ENCODE measurements around the gene ZRANB3. TPM values are rescaled to one million over a fixed set of nuclear protein-coding genes. Genes with fewer than 3 reads are reported as not detected.
A peak's percentile ranks its signal among the peaks of the same experiment; 100 is the strongest.
"Not testable (repeated sequence)": the region's sequence is repeated elsewhere in the genome, so short reads cannot be mapped to it uniquely, and the experiment has no call there.

ZRANB3 gene
- total and polyA plus RNA-seq, 2 donors from 2014 or later: 3.6 to 6.4 TPM

DNA sequence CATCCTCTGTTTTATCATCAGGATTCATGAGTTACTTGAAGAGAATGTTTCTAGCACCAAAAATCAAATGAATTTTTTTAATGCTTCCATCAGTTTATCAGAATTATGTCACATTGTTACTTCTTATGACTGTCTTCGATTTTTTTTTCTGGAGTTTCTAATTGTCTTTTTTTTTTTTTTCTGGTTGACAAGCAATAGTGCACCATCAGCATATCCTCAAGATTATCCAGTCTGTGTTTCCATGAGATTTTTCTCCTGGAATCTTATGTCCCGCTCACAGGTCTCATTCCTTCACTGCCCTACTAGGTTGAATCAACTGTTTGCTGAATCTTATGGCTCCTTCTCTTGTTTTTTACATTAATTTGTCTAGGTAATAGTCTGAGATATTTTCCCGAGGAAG, 16.3 kb upstream of the ZRANB3 start:
- intact Hi-C loops (cut with DNase I): no loop called here
- Histone ChIP-seq H3K9ac (ENCODE audit: low read length in 3 of 3) (no peak overlapping the region), H3K36me3 (ENCODE audit: control insufficient read depth in 2 of 3, insufficient read depth in 3 of 3, low read length in 3 of 3) (no peaks in the 10 kb centered on the region), H3K9me3 (ENCODE audit: control insufficient read depth in 2 of 3, insufficient read depth in 1 of 3, low read length in 3 of 3) (no peaks in the 10 kb centered on the region), H3K27me3 (ENCODE audit: control insufficient read depth, insufficient read depth, low read length) (no peaks in the 10 kb centered on the region), H3K4me3 (ENCODE audit: low read length in 3 of 3) (no peak overlapping the region), H3K4me1 (ENCODE audit: control insufficient read depth in 2 of 3, insufficient read depth in 2 of 3, low read depth in 1 of 3, low read length in 3 of 3) (no peaks in the 10 kb centered on the region), H3K27ac (ENCODE audit: low read depth in 2 of 2, low read length in 2 of 2) (no peak overlapping the region)
- TF ChIP-seq, protein P1, sequence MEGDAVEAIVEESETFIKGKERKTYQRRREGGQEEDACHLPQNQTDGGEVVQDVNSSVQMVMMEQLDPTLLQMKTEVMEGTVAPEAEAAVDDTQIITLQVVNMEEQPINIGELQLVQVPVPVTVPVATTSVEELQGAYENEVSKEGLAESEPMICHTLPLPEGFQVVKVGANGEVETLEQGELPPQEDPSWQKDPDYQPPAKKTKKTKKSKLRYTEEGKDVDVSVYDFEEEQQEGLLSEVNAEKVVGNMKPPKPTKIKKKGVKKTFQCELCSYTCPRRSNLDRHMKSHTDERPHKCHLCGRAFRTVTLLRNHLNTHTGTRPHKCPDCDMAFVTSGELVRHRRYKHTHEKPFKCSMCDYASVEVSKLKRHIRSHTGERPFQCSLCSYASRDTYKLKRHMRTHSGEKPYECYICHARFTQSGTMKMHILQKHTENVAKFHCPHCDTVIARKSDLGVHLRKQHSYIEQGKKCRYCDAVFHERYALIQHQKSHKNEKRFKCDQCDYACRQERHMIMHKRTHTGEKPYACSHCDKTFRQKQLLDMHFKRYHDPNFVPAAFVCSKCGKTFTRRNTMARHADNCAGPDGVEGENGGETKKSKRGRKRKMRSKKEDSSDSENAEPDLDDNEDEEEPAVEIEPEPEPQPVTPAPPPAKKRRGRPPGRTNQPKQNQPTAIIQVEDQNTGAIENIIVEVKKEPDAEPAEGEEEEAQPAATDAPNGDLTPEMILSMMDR (IDR thresholded peaks at IDR 0.05; ENCODE audit: borderline replicate concordance, extremely low read depth, insufficient read depth): no peak
- DNase-seq: no peak
- FAIRE-seq: no peak

DNA sequence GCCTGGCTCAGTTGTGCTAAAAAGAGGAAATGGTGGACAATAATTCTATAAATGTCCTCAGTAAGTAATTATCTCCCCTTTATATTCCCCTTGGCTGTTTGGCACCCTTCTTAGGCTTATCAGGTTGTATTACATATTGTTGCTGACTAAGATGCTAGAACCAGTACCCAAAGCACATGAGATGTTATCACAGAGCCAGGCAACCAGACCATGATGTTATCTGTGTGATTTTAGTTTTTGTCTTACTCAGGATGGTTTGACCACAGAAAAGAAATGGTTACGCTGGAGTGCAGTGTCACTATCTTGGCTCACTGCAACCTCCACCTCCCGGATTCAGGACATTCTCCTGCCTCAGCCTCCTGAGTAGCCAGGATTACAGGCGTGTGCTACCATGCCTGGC, 15.4 kb upstream of the ZRANB3 start:
- TF ChIP-seq, protein P1 (IDR thresholded peaks at IDR 0.05; ENCODE audit: borderline replicate concordance, extremely low read depth, insufficient read depth): no peak
- H3K4me3 ChIP-seq (ENCODE audit: low read length in 3 of 3): no peak overlapping the region
- no peak for FAIRE-seq
- DNase-seq: no peak
- H3K36me3 ChIP-seq (ENCODE audit: control insufficient read depth in 2 of 3, insufficient read depth in 3 of 3, low read length in 3 of 3): no peaks in the 10 kb centered on the region
- H3K4me1 ChIP-seq (ENCODE audit: control insufficient read depth in 2 of 3, insufficient read depth in 2 of 3, low read depth in 1 of 3, low read length in 3 of 3): no peaks in the 10 kb centered on the region
- no peaks in the 10 kb centered on the region for H3K9me3 ChIP-seq (ENCODE audit: control insufficient read depth in 2 of 3, insufficient read depth in 1 of 3, low read length in 3 of 3)
- no peak overlapping the region for H3K27ac ChIP-seq (ENCODE audit: low read depth in 2 of 2, low read length in 2 of 2)
- intact Hi-C loops (cut with DNase I): no loop called here
- H3K9ac ChIP-seq (ENCODE audit: low read length in 3 of 3): no peak overlapping the region
- no peaks in the 10 kb centered on the region for H3K27me3 ChIP-seq (ENCODE audit: control insufficient read depth, insufficient read depth, low read length)

DNA sequence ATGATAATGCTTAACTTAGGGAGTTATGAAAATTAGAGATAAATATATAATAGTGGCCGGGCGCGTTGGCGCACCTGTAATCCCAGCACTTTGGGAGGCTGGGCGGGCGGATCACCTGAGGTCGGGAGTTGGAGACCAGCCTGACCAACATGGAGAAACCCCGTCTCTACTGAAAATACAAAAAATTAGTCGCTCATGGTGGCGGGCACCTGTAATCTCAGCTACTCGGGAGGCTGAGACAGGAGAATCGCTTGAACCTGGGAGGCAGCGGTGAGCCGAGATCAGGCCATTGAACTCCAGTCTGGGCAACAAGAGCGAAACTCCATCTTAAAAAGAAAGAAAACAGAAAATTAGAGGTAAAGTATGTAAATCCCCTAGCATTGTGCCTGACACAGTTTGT, 2.5 kb upstream of the ZRANB3 start:
- FAIRE-seq; H3K9me3 ChIP-seq (ENCODE audit: control insufficient read depth in 2 of 3, insufficient read depth in 1 of 3, low read length in 3 of 3); DNase-seq; intact Hi-C loops (cut with DNase I); H3K4me1 ChIP-seq (ENCODE audit: control insufficient read depth in 2 of 3, insufficient read depth in 2 of 3, low read depth in 1 of 3, low read length in 3 of 3); H3K4me3 ChIP-seq (ENCODE audit: low read length in 3 of 3); H3K27ac ChIP-seq (ENCODE audit: low read depth in 2 of 2, low read length in 2 of 2); H3K9ac ChIP-seq (ENCODE audit: low read length in 3 of 3); H3K27me3 ChIP-seq (ENCODE audit: control insufficient read depth, insufficient read depth, low read length); H3K36me3 ChIP-seq (ENCODE audit: control insufficient read depth in 2 of 3, insufficient read depth in 3 of 3, low read length in 3 of 3): not testable (repeated sequence)

DNA sequence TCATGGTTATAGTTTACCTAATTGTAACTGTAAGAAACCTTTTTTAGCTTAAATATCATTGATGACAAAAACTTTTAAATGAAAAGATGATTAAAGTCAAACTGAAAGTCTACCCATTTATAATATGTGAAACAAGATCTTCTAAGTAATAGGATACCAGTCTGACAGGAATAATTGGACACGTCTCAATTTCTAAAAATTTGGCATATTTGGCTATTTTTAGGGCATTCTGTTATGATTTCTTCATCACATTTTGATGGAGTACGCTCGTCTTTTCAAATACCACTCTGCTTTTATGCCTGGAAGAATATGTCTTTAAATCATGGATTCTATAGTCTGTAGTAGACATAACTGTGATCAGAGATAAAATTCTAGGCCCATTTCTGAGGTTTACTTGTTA, 1.6 kb upstream of the ZRANB3 start:
- FAIRE-seq: no peak

More for the DNA sequence above, 1.6 kb upstream of the ZRANB3 start:
- Histone ChIP-seq H3K27ac (ENCODE audit: low read depth in 2 of 2, low read length in 2 of 2) (no peak overlapping the region), H3K4me3 (ENCODE audit: low read length in 3 of 3) (peak overlapping the region in 2 of 3 donors; percentile 23 to 65), H3K9ac (ENCODE audit: low read length in 3 of 3) (peak overlapping the region in 1 of 3 donors; percentile 3), H3K27me3 (ENCODE audit: control insufficient read depth, insufficient read depth, low read length) (no peaks in the 10 kb centered on the region), H3K4me1 (ENCODE audit: control insufficient read depth in 2 of 3, insufficient read depth in 2 of 3, low read depth in 1 of 3, low read length in 3 of 3) (peaks cover 0 to 7% (median 0%) of the 10 kb centered on the region in 3 donors), H3K36me3 (ENCODE audit: control insufficient read depth in 2 of 3, insufficient read depth in 3 of 3, low read length in 3 of 3) (no peaks in the 10 kb centered on the region), H3K9me3 (ENCODE audit: control insufficient read depth in 2 of 3, insufficient read depth in 1 of 3, low read length in 3 of 3) (no peaks in the 10 kb centered on the region)
- intact Hi-C loops (cut with DNase I): no loop called here
- no peak for DNase-seq
- TF ChIP-seq, protein P1 (IDR thresholded peaks at IDR 0.05; ENCODE audit: borderline replicate concordance, extremely low read depth, insufficient read depth): no peak
